ENCODE measurements around the gene SH2B2.

The SH2B2 gene

DNA sequence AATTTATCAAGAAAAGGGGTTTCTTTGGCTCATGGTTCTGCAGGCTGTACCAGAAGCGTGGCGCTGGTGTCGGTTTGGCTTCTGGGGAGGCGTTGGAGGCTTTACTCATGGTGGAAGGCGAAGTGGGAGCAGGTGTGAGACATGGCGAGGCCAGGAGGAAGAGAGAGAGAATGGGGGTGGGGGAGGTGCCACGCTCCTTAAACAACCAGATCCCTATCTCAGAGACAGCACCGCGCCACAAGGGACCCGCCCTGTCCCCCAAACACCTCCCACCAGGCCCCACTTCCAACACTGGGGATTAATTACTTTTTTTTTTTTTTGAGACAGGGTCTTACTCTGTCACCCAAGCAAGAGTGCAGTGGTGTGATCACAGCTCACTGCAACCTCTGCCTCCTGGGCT is 18.0 kb upstream of the SH2B2 start:
- DNase-seq, result no peak

DNA sequence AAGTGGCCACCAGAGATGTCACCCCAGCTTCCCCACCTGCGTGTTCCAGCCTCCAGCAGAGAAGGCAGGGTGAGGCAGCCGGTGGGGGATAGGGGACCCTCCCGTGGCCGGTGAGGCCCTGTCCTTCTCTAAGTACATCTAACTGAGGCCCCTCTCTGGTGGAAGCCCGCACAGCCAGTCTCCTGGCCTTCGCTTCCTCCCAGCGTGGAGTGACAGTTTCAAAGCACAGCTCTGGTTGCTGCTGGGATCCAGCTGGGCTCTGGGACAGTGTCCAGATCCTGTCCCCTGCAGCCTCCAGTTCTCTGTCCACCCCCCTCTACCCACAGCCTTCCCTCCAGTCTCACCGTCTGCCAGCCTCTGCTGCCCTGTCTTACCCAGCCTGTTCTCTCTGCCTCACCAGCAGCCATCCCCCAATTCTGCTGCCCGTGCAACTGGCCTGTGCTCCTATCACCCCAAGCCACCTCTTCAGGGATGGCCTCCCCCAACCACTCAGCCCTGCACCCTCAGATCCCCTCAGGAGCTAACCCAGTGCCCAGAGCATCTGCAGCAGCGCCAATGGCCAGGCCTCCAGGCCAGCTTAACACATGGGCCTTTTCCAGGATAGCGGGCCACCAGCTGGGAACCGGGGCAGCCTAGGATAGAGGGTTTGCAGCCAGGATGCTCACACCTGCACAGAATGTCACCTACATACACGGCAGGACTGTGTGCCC is 16.3 kb upstream of the SH2B2 start:
- DNase-seq, result no peak

DNA sequence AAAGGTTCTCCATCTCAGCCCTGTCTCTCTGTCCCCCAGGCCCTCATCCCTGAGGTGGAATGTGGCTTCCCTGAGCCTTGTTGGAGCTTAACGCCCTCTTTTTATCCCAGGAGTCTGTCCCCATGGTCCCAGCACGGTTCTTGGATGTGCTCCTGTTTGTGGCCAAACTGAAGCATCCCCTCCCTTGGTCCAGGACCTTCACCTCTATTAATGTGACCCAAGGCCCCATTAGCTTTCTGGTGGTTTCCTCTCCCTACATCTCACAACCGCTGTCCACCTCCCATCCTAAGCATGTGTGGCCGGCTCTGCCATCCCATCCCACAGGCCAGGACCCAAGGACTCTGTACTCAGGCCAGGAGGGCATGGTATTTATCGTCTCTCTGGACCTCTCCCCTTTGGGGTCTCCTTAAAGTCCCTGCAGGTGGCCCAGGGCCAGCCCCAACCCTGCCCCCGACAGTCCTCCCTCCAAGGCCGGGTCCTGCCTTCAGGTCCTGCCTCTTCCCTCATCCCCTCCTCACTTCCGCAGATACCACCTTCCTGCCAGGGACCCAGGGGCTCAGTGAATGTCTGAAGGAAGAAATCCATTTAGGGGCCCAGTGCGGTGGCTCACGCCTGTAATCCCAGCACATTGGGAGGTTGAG is 15.4 kb upstream of the SH2B2 start:
- DNase-seq, result no peak

GRCh38 chr7:102272075-102272916 is 14.4 kb upstream of the SH2B2 start:
- peak; percentile 84 for DNase-seq

DNA sequence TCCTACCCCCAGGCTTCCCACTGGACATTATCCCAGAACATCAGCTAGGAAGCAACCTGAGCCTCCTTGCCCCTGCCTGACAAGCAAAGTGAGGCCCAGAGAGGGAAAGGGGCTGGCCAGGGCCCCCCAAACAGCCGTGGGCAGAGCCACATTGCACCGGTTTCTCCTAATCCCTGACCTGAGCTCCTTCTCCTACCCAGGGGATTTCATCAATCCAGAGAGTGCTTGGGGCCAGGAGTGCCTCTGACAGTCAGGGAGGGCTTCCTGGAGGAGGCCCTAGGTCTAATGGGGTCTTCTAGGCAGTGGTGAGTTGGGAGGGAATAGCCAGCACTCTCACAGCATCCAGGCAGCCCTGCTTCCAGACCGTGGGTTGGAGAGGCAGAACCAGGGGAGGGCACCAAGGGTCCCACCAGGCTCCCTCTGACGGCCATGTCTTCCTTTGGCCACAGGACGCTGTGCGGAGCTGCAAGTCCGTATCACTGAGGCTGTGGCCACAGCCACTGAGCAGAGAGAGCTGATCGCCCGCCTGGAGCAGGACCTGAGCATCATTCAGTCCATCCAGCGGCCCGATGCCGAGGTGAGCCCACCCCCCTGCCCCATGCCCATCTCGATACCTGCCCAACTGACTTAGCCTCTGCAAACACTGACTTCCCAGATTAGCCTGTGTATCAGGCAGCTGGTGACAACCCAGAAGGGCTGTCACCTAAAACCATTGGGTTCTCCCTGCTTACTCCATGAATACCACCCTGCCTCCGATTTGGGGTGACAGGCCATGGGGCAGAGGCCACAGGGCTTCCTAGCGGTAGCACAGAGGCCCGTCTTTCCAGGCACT is 13.5 kb upstream of the SH2B2 start:
- no peak for DNase-seq

- DNase-seq, result no peak
Measured at GRCh38 chr7:102273749-102274712, 12.6 kb upstream of the SH2B2 start.

GRCh38 chr7:102275123-102275703 is 11.5 kb upstream of the SH2B2 start:
- DNase-seq, result no peak

GRCh38 chr7:102277901-102278300 is 8.8 kb upstream of the SH2B2 start:
- no peak for DNase-seq

DNA sequence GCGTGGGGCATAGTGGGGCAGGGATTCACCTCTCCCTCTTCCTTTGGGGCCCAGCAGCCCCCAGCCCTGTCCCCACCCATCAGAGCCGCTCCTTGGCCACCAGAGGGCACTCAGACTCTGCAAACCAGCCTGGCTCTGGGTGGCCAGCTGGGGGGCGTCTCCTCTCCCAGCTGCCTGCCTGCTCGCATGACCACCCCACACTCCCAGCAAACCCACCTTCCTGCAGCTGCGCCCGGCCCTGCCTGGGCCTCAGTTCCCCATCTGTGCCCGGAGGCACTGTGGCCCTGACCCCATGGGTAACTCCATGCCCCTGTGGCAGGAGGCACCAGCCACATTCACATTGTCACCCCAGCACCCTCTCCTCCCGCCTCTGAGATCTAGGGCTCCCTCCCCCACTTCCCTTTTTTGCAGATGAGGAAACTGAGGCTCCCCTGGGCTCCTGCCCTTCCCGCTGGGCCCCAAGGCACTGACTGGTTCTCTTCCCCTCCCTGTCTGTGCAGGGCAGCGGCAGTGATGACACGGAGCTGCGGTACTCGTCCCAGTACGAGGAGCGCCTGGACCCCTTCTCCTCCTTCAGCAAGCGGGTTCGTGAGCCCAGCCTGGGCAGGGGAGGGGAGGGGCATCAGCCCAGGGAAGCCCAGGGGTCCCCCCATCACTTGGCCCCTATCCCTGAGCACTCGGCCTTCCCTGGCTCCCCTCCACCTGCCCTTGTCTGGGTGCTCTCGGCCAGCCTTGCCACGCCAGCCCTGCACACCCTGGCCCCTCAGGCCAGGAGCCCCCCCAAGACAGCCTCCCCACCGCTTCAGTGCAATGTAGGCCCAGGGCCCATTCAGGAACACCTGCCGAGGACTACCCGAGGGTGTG is 6.9 kb upstream of the SH2B2 start:
- DNase-seq, result peak; percentile 62

DNA sequence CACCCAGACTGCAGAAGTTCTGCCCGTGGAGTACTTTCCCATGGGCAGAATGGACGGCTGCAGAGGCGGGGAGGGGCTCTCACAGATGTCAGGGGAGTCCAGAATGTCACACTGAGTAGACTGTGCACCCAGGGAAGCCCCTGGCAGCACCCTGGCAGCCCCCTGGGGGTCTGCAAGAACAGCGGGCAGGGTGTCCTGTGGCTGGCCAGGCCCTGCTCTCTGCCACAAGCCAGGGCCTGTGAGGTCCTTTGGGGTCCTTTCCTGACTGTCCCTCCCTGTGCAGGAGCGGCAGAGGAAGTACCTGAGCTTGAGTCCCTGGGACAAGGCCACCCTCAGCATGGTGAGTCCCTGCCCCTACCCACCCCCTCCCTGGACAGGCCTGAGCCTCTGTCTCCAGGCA is 6.1 kb upstream of the SH2B2 start:
- DNase-seq, result no peak

DNA sequence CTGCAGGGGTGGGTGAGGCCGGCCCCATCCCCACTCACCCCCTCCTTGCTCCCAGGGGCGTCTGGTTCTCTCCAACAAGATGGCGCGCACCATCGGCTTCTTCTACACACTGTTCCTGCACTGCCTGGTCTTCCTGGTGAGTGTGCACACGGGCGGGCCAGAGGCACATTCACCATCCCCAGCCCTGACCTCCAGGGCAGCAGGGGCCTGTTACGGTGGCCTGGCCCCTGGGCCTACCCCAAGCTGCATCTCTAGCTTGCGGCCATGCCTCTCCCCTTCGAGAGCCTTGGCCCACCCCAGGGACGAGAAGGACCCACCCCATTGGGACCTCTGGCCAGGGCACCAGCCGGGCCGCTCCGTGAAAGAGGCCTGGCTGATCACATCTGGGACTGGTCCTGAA is 4.9 kb upstream of the SH2B2 start:
- DNase-seq, result no peak

GRCh38 chr7:102282465-102283362 is 4.0 kb upstream of the SH2B2 start:
- DNase-seq, result no peak

GRCh38 chr7:102283477-102284189 is 3.0 kb upstream of the SH2B2 start:
- DNase-seq, result no peak

DNA sequence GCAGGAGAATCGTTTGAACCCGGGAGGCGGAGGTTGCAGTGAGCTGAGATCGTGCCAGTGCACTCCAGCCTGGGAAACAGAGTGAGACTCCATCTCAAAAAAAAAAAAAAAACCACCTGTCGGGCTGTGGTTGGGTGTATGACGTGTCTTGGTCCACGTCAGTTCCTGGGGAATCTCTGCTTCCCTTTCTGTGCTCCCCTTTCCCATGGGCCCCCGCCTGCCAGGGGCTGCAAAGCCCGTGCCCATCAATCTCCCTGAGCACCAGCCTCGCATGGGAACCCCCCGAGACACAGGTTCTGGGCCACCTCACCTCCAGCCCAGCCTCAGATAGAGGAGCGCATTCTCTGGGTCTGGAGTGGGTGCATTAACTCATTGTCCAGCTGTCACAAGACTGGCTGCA is 2.3 kb upstream of the SH2B2 start:
- no peak for DNase-seq

GRCh38 chr7:102284891-102285539 is 1.7 kb upstream of the SH2B2 start:
- peak; percentile 74 for DNase-seq

DNA sequence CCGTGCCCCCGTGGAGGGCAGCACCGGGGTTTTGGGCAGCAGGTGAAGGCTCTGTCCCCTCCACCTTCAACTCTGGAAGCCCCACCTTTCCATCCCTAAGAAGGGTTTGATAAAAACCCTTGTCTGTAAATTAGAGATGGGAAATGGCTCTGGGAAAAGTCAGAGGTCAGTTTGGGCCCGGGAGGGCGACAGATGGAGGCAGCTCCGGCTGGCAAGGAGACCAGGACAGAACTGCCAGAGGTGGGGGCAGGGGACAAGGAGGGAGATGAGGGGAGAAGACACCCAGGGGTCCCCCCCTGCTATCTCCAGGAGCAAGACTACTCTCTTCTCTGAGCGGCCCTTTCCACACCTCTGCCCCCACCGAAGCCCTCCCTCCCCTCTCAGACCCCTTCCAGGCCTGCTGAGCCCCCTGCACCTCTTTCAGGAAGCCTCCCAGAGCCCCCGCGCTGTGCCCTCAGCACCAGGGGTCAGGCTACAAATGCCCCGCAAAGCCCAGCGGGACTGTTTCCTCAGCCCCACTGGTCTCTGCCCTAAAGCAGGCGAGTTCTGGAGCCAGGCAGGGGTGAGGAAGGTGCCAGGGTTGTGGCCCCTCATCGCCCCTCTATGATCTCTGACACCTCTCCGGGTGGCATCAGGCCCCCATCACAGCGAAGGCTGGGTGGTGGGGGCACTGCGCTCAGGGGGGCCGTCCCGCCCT is 980 bp upstream of the SH2B2 start:
- no peak for DNase-seq
